Measurements from ENCODE around the gene BCAP29.
"Not testable (repeated sequence)": the region's sequence is repeated elsewhere in the genome, so short reads cannot be mapped to it uniquely, and the experiment has no call there.

BCAP29 gene, protein sequence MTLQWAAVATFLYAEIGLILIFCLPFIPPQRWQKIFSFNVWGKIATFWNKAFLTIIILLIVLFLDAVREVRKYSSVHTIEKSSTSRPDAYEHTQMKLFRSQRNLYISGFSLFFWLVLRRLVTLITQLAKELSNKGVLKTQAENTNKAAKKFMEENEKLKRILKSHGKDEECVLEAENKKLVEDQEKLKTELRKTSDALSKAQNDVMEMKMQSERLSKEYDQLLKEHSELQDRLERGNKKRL

GRCh38 chr7:107579885-107580715 lies at the start of gene BCAP29:
BCAP29 (plus strand) TSS chr7:107580246; CDS start chr7:107580773, 527 bp downstream.
- peak; percentile 9 for DNase-seq

DNA sequence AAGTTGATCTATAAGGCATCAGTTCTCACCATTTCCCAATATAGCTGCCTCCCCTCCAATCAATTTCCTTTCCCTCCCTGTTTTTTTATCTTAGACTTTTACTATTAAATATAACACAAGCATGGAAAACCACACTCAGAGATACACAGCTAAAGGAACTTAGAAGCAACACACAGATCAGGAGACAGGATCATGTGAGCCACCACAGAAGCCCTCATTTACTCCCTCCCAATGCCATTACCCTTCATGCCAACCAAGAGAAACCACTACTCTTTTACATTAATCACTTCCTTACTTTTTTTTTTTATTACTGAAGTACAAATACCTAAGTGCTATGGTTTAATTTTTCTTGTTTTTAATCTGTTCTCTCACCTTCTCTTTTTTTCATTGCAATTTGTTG lies 49.3 kb upstream of the BCAP29 start:
- DNase-seq = no peak

DNA sequence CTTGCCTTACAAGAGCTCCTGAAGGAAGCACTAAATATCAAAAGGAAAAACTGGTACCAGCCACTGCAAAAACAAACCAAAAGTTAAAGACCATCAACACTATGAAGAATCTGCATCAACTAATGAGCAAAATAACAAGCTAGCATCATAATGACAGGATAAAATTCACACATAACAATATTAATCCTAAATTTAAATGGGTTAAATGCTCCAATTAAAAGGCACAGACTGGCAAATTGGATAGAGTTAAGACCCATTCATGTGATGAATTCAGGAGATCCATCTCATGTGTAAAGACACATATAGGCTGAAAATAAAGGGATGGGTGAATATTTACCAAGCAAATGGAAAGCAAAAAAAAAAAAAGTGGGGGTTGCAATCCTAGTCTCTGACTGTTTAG lies 45.9 kb upstream of the BCAP29 start:
- DNase-seq = no peak

- not testable (repeated sequence) for DNase-seq
Observed at GRCh38 chr7:107537228-107537627, 42.8 kb upstream of the BCAP29 start.

GRCh38 chr7:107538001-107538400 lies 42.0 kb upstream of the BCAP29 start:
- DNase-seq = no peak

- DNase-seq = no peak
Observed at GRCh38 chr7:107543338-107543993, 36.6 kb upstream of the BCAP29 start.

DNA sequence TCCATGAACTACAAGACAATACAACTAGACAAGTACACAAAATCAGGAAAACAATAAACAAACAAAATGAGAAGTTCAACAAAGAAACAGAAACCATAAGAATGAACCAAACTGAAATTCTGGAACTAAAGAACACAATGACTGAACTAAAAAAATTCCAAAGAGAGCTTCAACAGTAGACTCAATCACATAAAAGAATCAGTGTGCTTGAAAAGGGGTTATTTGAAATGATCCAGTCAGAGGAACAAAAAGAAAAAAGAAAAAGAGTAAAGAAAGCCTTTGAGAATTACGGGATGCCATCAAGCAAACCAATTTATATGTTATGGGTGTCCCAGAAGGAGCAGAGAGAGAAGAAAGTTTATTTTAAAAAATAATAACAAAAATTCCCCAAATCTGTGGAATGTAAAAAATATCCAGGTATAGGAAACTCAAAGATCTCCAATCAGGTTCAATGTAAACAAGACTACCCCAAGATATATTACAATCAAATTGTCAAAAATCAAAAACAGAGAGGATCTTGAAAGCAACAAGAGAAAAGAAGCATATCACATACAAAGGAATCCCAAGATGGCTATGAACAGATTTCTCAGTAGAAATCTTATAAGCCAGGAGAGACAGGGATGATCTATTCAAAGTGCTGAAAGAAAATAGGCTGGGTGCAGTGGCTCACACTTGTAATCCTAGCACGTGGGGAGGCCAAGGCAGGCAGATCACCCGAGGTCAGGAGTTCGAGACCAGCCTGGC lies 35.0 kb upstream of the BCAP29 start:
- no peak for DNase-seq

DNA sequence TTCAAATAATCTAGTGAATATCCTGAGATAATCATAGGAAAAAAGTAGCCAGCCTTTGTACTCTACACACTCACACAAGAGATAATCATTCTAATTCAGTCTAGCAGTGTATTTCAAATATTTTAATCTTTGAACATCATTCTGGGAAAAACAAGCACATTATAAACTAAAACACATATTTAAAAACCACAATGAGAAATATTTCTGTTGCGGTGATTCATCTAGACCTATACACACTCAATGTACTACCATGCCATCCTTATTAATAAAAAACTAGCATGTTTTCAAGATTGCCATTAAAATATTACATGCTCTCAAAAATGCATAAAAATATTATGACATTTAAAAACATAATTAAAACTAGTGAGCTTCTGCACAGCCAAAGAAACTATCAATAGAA lies 28.1 kb upstream of the BCAP29 start:
- no peak for DNase-seq

GRCh38 chr7:107555893-107556292 lies 24.2 kb upstream of the BCAP29 start:
- DNase-seq = no peak

- no peak for DNase-seq
Observed at GRCh38 chr7:107559864-107560263, 20.2 kb upstream of the BCAP29 start.

DNA sequence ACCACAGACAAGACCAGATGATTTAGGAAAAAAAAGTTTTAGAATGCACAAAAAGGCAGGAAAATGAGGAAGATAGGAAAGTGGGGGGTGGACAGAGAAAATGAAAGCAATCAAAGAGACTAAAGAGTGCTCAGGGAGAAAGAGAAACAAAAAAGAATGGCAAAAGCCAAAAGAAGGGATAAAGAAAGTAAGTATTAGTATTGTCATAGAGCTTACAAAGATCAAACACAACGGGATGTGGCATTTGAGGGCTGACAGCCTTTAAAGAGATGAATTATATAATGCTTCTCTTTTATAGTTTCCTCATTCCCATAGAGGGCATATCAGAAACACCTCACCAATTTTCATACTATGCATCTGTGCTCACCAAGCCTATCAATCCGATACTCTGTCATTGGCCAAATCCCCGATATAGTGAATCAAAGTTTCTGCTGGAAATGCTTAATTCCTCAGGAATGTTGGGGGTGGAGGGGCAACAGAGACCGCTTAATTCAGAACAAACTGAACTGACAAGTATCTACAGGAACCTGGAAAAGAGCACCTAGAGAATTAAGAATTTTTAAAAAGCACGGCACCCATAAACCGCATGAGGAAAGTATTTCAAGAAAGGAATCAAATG lies 19.0 kb upstream of the BCAP29 start:
- DNase-seq = no peak

DNA sequence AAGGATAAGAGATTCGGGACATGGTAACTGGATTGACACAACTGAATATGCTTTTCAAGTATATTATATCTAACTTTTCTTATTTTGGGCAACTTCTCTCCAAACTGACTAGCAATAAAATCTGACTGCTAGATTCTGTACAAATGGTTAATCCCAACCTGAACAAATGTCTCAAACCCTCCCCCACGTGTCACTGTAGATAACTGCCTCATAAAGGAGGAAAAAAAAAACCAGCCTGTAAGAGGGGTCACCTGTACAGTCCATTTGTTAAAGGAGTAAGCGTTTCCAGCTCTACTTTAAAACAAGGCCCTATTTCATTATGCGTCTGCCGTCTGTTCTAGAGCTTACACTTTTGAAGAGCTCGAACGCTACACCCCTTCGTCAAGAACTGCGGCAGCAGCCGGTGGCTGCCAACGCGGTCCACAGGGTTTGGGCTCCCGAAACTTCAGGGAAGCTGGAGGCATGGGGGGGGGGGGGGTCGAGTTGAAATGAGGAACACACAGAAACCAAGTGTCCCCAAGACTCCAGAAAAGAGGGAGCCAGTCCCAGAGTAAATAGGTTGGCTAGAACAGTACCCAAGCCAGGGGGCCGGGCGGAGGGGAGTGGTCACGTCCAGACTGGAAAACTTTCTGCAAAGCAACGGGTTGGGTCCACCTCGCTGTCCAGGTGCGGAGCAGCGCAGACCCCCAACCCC lies 16.8 kb upstream of the BCAP29 start:
- DNase-seq = no peak

- DNase-seq = peak; percentile 17
Observed at GRCh38 chr7:107563775-107564552, 16.1 kb upstream of the BCAP29 start, which contains the start of the genes COG5 and DUS4L. COG5 (minus strand) TSS chr7:107563920; CDS start chr7:107563896, 24 bp downstream. DUS4L (plus strand) TSS chr7:107563971; CDS start chr7:107567071, 3,100 bp downstream.

GRCh38 chr7:107564553-107565298 lies 15.3 kb upstream of the BCAP29 start:
- DNase-seq = no peak

DNA sequence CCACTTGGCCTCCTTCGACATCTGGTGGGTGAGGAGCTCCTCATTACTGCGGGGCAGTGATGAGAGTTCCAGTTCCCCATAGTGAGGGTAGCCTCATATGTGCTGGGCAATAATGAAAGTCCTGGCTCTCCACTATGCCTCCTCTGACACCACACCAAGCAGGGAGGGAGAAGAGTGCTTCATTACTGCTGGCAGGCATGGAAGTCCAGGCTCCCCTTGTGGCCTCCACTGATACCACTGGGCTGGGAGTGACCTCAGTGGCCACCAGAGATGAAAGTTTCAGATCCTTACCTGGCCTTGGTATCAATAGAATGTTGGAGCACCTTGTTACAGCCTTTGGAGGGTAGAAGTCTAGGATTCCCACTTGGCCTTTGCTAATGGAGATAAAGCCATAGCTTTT lies 9.7 kb upstream of the BCAP29 start:
- no peak for DNase-seq

DNA sequence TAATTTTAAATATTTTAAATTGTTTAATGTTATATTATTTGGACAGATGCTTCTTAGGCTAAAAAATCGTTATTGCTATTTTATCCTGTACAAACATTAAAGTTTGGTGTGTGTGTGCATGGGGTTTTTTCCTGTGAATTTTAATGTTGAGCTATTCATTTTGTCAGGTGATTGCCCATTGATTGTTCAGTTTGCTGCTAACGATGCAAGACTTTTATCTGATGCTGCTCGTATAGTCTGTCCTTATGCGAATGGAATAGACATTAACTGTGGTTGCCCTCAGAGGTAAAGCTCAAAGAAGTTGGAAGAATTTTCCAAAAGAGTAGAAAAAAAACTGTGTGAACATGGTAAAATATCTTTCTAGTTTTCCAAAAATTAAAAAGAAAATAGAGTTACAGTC lies 6.5 kb upstream of the BCAP29 start:
- DNase-seq = no peak

- no peak for DNase-seq
Observed at GRCh38 chr7:107579554-107579884, 527 bp upstream of the BCAP29 start.

- no peak for DNase-seq
Observed at GRCh38 chr7:107580716-107581383, 804 bp downstream of the BCAP29 start.

- no peak for DNase-seq
Observed at GRCh38 chr7:107581387-107582013, 1.5 kb downstream of the BCAP29 start.
